Esophagus muscularis mucosa (tissue), 4 donors: Measurements from ENCODE around the gene PLCH1. TPM values are rescaled to one million over a fixed set of nuclear protein-coding genes. Genes with fewer than 3 reads are reported as not detected.

Source experiments
- DNase-seq: peaks from one replicate; pipeline ENCODE4 v3.0.0-alpha.2; 2017; ENCODE audit errors: extremely low spot score
- H3K27ac ChIP-seq, 4 donors: fragments of 200-600 bp; sonication (generic); replicated peaks in 1 of 4; 1 replicate in 3 of 4; 2 replicates in 1 of 4; pipeline ENCODE4 v1.5.1; 2016 to 2019; ENCODE audit warnings: mild to moderate bottlenecking in 1 of 4
- H3K27me3 ChIP-seq, 4 donors: fragments of 200-600 bp; sonication (generic); one replicate each; pipeline versions ENCODE4 v1.5.1 to v1.6.0; 2016 to 2019
- H3K36me3 ChIP-seq, 4 donors: fragments of 200-600 bp; sonication (generic); one replicate each; pipeline ENCODE4 v1.5.1; 2016 to 2019
- H3K4me1 ChIP-seq, 4 donors: fragments of 200-600 bp; sonication (generic); one replicate each; pipeline ENCODE4 v1.5.1; 2016 to 2019
- H3K4me3 ChIP-seq, 4 donors: fragments of 200-600 bp; sonication (generic); 1 replicate in 2 of 4; 2 replicates in 2 of 4; pipeline ENCODE4 v1.5.1; 2016 to 2019; ENCODE audit warnings: mild to moderate bottlenecking in 4 of 4, moderate library complexity in 1 of 4
- H3K9me3 ChIP-seq, 4 donors: fragments of 200-600 bp; sonication (generic); 1 replicate in 3 of 4; 2 replicates in 1 of 4; pipeline ENCODE4 v1.5.1; 2016 to 2019
- CTCF ChIP-seq, 3 experiments: fragments of 200-600 bp in 2 of 3; fragments of 450-650 bp in 1 of 3; sonication (generic) in 2 of 3; IDR thresholded peaks; one replicate each; pipeline ENCODE4 v1.5.1; 2017 to 2019; ENCODE audit warnings: antibody characterized with exemption in 3 of 3, mild to moderate bottlenecking in 2 of 3, moderate library complexity in 1 of 3
- EP300 ChIP-seq: sonication (generic); formaldehyde crosslinking; IDR thresholded peaks from one replicate; pipeline ENCODE4 v1.6.1; 2017; ENCODE audit warnings: antibody characterized with exemption
- POLR2A ChIP-seq: fragments of 450-650 bp; IDR thresholded peaks from one replicate; pipeline ENCODE4 v1.6.1; 2017; ENCODE audit warnings: antibody characterized with exemption, moderate library complexity, mild to moderate bottlenecking, low read depth
- POLR2AphosphoS5 ChIP-seq, 2 donors: sonication (generic); formaldehyde crosslinking; IDR thresholded peaks; one replicate each; pipeline ENCODE4 v1.6.1; 2017; ENCODE audit warnings: antibody characterized with exemption in 2 of 2
- WGBS: methylation state at CpG from one replicate; pipeline ENCODE4 v1.1.5; 2018; 5-methylcytosine and 5-hydroxymethylcytosine counted together
- intact Hi-C: fragments of 100-400 bp; cut with DNase I; formaldehyde crosslinking; loops from one replicate; pipeline ENCODE4 v1.15.1; 2023
- total RNA-seq, 4 donors: library from RNA; depleted of rRNA; stranded (reverse); fragments of >200 nt; gene quantifications; one replicate each; pipeline versions ENCODE4 v1.1.0 to v1.2.1, GENCODE V29; 2016

The PLCH1 gene
- total RNA-seq, 4 donors from 2014 or later: under 0.01 to 0.52 (median 0.36) TPM

GRCh38 chr3:155455765-155456164 is 289.1 kb downstream of the PLCH1 start:
- no peak for DNase-seq
- Histone ChIP-seq H3K4me3 (no peak overlapping the region), H3K9me3 (no peaks in the 10 kb centered on the region), H3K4me1 (no peaks in the 10 kb centered on the region), H3K27me3 (no peaks in the 10 kb centered on the region), H3K27ac (no peak overlapping the region), H3K36me3 (no peaks in the 10 kb centered on the region)
- 89% methylated on average over 4 of the region's 4 CpGs for WGBS
- TF ChIP-seq CTCF (IDR thresholded peaks at IDR 0.05) (no peak), EP300 (no peak), POLR2AphosphoS5 (IDR thresholded peaks at IDR 0.05) (no peak), POLR2A (no peak)
- intact Hi-C loops: no loop called here

GRCh38 chr3:155453512-155453911 is 291.4 kb downstream of the PLCH1 start:
- TF ChIP-seq POLR2AphosphoS5 (IDR thresholded peaks at IDR 0.05) (no peak), EP300 (no peak), POLR2A (no peak), CTCF (IDR thresholded peaks at IDR 0.05) (no peak)
- no peaks in the 10 kb centered on the region for H3K4me1 ChIP-seq
- intact Hi-C loops: no loop called here
- no peak overlapping the region for H3K4me3 ChIP-seq
- no peaks in the 10 kb centered on the region for H3K9me3 ChIP-seq
- DNase-seq: no peak
- WGBS: 90% methylated on average over 1 of the region's 1 CpG
- H3K27ac ChIP-seq: no peak overlapping the region
- H3K36me3 ChIP-seq: no peaks in the 10 kb centered on the region
- H3K27me3 ChIP-seq: no peaks in the 10 kb centered on the region

- H3K36me3 ChIP-seq: no peaks in the 10 kb centered on the region
- no peak overlapping the region for H3K27ac ChIP-seq
- intact Hi-C loops: no loop called here
- no peak for TF ChIP-seq POLR2A
- TF ChIP-seq EP300: no peak
- TF ChIP-seq CTCF (IDR thresholded peaks at IDR 0.05): no peak
- no peak for TF ChIP-seq POLR2AphosphoS5 (IDR thresholded peaks at IDR 0.05)
- H3K4me3 ChIP-seq: no peak overlapping the region
- no peaks in the 10 kb centered on the region for H3K9me3 ChIP-seq
- H3K4me1 ChIP-seq: no peaks in the 10 kb centered on the region
- WGBS: 52% methylated on average over 3 of the region's 3 CpGs
- no peak for DNase-seq
- no peaks in the 10 kb centered on the region for H3K27me3 ChIP-seq
Measured at GRCh38 chr3:155449613-155450267, 295.1 kb downstream of the PLCH1 start.

- H3K27me3 ChIP-seq: no peaks in the 10 kb centered on the region
- H3K4me3 ChIP-seq: no peak overlapping the region
- H3K9me3 ChIP-seq: no peaks in the 10 kb centered on the region
- no peaks in the 10 kb centered on the region for H3K4me1 ChIP-seq
- WGBS: 49% methylated on average over 3 of the region's 3 CpGs
- intact Hi-C loops: no loop called here
- DNase-seq: peak; percentile 31
- H3K36me3 ChIP-seq: no peaks in the 10 kb centered on the region
- H3K27ac ChIP-seq: no peak overlapping the region
- TF ChIP-seq CTCF (IDR thresholded peaks at IDR 0.05) (no peak), POLR2AphosphoS5 (IDR thresholded peaks at IDR 0.05) (no peak), POLR2A (no peak), EP300 (no peak)
Measured at GRCh38 chr3:155448531-155448930, 296.3 kb downstream of the PLCH1 start.

GRCh38 chr3:155446366-155446765 is 298.5 kb downstream of the PLCH1 start:
- H3K27me3 ChIP-seq: no peaks in the 10 kb centered on the region
- 97% methylated on average over 2 of the region's 2 CpGs for WGBS

More at GRCh38 chr3:155446366-155446765, 298.5 kb downstream of the PLCH1 start:
- TF ChIP-seq POLR2AphosphoS5 (IDR thresholded peaks at IDR 0.05) (no peak), EP300 (no peak), POLR2A (no peak), CTCF (IDR thresholded peaks at IDR 0.05) (no peak)
- H3K4me3 ChIP-seq: no peak overlapping the region
- no peaks in the 10 kb centered on the region for H3K36me3 ChIP-seq
- intact Hi-C loops: no loop called here
- H3K4me1 ChIP-seq: no peaks in the 10 kb centered on the region
- H3K27ac ChIP-seq: no peak overlapping the region
- no peak for DNase-seq
- H3K9me3 ChIP-seq: no peaks in the 10 kb centered on the region
